GM18502 (cell line): ENCODE data around the gene ABHD14A.

Source experiments
- ATAC-seq: cut with Tn5 transposase; IDR thresholded peaks from one replicate; pipeline ENCODE4 v1.9.1; 2021; ENCODE audit warnings: mild to moderate bottlenecking; ENCODE audit not compliant: unreplicated experiment, poor library complexity

The ABHD14A gene

DNA sequence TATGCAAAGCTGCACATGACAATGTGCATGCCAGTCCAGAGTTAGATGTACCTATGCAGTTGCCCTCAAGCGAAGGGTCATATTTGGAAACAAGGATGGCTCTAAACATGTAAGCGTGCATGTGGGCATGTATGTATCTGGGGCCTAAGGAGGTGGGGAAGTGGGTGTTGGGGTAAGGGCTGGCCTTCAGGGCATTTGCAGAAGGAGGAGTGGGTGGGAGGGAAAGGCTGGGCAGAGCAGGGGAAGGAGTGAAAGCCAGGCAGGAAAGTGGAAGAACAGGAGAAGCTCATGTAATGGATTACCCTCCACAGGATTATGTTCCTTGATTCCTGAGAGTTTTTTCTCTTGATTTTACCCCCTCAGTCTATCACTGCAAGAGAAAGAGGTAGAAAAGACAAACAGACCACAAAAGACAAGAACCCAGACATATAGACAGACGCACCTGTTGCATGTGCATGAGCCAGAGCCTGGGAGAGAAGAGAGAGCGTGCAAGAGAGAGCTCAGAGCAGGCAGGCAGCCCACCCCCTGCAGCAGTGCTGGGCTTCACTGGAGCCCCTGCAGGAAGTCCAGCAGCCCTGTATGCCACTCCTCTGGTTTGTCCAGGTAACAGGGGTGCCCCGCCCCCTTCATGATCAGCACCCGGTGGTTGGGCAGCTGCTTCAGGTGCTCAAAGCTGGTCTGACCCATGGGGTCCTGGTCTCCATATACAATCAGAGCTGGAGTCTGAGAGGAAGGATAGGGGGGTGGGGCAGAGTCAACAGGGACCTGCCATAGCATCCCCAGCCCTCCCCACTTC is 5.8 kb upstream of the ABHD14A start:
- no peak for ATAC-seq

DNA sequence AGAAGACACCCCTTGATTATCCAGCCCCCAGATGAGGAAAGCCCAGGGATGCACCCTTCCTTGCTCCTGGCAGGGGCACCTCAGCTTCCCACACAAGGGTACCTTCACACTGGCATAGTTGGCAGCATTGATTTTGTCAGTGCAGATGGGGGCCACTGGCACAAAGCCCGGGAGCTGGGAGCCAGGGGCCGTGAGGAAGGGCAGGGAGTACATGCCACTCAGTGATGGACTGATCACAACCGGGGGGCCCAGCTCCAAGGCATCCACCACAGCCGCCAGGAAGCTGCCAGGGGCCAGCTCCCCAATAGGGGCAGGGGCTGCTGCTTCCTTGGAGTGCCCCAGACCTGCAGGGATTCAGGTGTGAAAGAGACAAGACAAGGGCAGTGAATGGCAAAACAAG is 5.0 kb upstream of the ABHD14A start:
- no peak for ATAC-seq

DNA sequence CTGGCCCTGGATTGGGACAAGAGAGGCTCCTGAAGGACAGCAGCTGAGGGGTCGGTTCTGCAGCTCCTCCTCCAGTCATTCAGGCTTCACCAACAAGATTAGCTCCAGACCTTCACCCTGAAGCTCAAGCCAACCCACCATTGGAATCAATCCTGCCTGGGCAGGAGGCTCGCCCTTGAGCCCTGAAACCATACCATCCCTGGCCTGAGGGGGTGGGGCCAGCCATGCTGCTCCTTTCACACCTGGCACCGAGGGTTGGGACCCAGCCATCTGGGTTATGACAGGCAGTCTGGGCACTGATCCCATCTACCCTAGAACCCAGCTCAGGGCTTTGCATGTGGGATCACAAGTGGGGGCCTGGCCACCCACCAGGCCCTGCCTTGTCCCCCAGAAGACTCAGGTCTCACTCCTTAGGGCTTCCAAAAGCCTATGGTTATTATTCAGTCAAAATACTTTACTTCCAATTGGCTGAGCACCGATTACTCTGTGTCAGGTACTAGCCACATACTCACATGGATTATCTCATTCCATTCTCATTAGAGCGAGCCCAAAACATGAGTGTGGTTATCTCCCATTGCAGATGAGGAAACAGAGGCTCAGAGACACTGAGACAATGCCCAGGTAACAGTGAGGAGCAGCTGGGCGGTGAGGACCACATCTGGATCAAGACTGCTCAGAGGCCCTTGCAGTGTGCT is 4.1 kb upstream of the ABHD14A start:
- no peak for ATAC-seq

DNA sequence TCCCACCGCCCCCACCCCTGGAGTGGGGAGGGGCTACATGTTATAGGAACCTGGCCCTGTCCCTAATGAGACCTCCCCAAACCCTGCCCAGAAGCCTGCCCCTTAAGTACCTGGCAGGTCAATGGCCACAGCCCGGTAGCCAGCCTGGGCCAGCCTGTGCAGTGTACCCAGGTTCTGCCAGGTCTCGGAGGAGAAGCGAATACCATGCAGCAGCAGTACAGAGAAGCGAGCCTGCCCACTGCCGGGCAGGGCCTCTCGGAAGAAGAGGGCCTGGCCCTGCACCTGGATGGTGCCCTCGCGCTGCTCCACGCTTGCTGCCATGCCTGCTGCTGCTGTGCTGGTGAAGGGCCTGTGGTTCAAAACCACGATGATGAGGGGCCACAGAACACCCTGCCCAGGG is 3.5 kb upstream of the ABHD14A start:
- no peak for ATAC-seq

DNA sequence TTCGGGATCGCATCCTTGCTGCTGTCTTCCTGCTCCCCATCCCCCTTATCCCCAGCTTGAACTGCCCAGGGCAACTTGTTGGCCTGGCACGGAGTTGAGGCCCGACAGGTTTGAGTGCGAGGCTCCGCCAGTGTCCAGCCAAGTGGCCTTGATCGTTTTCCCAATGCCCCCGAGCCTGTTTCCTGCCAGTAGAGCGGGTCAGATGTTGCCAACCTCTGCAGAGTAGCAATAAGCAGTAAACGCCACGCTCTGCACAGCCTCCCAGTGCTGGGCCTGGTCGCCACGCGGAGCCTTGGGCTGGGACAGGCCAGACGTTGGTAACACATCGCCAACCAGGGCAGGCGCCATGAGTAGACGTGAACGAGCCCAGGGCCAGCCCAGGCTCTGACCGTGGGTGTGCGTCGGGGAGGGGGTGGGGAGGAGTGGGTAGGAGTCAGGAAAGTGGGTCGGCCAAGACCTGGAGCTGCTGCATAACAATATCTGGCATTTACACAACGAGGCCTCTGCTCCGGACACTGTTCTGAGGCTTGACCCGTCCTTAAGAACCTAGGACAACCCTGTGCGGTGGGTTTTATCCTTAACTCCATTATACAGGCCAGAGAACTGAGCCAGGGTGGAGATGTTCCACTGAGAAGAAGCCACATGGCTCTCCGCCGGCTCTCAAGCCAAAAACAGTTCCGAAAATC is 444 bp upstream of the ABHD14A start:
- peak; percentile 7 for ATAC-seq

DNA sequence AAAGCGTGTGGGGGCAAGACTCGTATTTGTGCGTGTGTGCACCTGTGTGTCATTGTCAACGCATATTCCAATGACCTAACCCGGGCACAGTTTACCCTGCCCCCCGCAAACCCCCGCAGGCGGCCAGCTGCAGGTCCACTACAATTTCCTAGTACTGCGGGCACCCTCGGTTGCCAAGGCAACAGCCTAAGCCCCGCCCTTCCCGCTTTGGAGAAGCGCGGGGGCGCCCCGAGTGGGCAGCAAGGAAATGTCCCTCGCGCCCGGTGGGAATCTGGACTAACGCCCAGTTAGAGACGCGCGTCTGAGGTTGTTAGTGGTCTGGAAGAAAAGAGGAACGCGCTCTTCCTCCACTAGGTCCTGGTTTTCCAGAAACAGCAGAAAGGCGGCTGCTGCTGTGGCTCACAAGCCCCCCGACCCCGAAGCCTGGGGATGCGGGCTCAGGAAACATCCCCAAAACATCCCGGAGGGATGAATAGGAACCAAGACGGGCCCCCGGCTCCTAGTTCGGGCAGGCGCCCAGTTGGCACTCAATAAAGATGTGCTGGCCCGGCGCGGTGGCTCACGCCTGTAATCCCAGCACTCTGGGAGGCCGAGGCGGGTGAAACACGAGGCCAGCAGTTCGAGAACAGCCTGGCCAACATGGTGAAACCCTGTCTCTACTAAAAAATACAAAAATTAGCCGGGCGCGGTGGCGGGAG is 1.1 kb downstream of the ABHD14A start:
- no peak for ATAC-seq

DNA sequence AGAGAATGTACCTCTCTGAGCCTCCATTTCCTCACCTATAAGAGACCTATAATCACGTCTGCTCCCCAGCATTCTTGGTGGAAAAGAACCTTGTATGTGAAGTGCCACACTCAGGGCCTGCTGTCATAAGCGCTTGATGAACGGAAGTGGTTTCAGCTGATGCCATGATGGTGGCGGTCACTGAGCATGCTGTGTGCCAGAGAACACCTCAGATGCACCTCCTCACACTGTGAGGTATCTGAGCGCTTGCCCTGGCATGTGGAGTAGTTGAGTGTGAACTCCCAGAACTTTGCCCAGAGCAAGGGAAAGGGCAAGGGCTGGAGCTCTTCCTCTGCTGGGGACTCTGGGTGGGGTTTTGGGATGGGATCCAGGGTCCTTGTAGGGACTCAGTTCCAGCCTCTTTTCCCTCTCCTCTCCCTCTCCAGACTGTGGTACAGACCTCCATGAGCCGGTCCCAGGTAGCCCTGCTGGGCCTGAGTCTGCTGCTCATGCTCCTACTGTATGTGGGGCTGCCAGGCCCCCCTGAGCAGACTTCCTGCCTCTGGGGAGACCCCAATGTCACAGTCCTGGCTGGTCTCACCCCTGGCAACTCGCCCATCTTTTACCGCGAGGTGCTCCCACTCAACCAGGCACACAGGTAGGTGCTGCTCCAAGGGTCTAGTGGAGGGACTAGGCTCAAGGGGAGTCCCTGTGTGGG is 2.7 kb downstream of the ABHD14A start:
- no peak for ATAC-seq

DNA sequence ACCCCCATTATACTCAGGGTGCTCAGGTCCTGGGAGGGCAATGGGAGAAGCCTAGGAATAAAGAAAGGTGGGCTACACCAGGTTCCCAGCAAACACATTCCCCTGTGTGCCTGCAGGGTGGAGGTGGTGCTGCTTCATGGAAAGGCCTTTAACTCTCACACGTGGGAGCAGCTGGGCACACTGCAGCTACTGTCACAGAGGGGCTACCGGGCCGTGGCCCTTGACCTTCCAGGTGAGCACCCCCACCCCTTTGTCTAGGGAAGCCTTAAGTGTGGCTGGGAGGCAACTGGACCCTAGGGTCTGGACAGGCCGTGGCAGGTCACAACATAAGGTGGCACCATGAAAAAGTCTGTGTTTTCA is 3.3 kb downstream of the ABHD14A start:
- ATAC-seq, result no peak

DNA sequence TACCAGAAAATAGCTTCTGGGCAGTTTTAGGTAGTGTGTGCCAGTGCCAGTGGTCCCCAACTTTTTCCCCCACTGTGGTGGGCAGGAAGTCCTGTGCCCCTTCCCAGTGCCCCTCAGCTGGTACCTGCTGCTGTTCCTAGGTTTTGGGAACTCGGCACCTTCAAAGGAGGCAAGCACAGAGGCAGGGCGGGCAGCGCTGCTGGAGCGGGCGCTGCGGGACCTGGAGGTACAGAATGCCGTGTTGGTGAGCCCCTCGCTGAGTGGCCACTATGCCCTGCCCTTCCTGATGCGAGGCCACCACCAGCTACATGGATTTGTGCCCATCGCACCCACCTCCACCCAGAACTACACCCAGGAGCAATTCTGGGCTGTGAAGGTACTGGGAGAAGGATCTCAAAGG is 5.4 kb downstream of the ABHD14A start:
- no peak for ATAC-seq

DNA sequence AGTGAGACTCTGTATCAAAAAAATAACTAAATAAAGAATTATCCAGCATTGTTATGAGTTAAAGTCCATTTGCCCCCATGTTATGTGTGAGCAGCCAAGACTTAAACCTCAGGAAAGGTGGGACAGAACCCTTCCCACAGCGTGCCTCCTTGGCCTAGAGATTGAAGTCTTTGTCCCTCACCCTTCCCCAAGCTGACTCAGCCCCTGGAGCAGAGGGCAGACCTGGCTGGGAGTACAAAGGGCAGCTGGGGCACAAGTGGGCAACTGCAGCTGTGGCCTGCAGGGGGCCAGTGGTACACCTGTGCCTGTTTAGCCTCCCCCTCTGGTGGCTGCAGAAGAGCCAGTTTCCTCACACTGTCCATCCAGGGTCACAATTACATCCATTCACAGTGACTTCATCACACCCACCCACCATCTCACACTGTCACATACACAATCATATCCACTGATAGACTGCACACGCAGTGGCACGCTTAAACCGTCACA is 7.5 kb downstream of the ABHD14A start:
- peak; percentile 52 for ATAC-seq

DNA sequence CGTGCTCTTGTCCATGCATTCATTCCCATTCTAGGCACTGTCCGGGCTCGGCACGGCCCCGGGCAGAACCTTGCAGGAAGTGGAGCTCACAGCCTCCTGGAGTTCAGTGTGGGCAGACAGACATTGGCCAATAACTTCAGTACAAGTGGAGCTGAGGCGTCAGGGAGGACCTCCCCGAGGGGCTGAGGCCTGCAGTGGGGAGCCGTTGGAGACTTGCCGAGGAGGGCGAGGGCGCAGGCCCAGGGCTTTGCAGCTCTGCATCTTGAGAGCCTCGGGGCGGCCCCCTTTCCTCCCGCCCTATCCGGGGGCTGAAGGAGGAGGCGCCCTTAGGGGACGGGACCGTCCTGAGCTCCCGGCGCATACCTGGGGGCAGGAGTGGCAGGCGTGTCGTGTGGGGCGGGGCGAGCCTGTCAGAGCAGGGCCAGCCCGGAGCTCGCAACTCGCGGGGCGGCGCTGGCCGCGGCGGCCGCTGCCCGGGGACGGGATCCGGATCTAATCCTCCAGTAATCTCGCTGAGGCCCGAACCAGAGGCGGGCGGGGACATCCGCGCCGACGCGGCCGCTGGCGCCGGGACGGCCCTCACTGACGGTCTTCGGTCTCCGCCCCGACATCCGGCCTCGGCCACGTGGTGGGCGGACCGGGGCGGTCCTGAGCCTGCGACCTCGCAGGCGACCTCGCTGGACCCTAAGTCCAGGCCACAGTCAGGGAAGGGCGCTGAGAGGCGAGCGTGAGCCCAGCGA is 8.1 kb downstream of the ABHD14A start, which contains the start of gene ACY1:
ACY1 (plus strand) TSS at position 698 of the 740 bp plus-strand sequence. CDS start 530 bp downstream, outside the sequence.
- peak; percentile 74 for ATAC-seq

DNA sequence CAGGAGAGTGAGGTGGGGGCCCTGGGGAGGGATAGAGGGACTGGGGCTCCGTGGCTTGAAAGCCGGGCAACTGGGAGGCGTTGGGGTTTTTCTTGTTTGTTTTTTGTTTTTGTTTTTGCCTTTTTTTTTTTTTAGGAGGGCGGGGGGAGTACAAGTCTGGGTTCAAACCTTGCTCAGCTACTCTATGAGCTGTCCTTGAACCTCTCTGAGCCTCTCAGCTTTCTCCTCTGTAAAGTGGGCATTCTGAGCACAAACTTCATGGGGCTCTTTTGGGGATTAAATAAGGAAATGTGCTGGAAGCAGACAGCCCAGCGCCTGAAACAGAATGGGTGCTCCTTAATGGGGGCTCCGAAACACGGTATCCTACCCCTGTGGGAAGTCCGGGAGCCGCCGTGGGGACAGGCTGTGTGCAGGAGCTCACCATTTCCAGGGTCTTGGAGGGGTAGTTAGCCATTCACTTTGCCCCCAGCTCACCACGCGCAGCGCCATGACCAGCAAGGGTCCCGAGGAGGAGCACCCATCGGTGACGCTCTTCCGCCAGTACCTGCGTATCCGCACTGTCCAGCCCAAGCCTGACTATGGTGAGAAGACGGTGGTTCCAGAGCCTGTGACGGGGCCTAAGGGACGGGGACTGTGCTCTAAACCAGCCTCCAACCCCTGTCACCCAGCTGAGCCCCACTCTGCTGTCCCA is 8.9 kb downstream of the ABHD14A start:
- ATAC-seq, result no peak

DNA sequence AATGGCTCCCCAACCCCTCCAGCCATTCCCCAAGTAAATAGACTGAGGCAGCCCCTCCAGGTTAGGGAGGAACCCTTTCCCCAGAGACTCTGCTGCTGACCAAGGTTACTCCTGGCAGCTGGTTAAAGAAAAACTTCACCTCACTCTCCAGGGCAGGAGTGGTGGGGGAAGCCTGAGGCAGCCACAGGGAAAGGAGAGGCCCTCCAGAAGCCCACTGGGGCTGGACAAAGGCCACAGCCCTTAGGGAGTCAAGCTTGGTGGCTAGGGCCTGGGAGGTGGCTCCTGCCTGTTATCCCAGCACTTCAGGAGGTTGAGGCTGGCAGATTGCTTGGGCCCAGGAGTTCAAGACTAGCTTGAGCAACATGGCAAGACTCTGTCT is 9.4 kb downstream of the ABHD14A start:
- ATAC-seq, result no peak

DNA sequence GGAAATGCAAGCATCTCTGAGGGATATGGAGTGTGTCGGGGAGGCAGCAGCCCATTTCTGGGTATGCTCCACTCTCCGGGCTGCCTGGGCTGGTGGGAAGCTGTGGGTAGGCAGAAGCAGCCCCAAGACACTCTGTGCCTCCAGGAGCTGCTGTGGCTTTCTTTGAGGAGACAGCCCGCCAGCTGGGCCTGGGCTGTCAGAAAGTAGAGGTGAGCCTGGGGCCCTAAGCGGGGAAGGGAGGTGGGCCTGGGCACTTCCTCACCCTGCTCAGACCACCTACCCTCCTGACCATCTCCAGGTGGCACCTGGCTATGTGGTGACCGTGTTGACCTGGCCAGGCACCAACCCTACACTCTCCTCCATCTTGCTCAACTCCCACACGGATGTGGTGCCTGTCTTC is 10.2 kb downstream of the ABHD14A start:
- ATAC-seq, result no peak

DNA sequence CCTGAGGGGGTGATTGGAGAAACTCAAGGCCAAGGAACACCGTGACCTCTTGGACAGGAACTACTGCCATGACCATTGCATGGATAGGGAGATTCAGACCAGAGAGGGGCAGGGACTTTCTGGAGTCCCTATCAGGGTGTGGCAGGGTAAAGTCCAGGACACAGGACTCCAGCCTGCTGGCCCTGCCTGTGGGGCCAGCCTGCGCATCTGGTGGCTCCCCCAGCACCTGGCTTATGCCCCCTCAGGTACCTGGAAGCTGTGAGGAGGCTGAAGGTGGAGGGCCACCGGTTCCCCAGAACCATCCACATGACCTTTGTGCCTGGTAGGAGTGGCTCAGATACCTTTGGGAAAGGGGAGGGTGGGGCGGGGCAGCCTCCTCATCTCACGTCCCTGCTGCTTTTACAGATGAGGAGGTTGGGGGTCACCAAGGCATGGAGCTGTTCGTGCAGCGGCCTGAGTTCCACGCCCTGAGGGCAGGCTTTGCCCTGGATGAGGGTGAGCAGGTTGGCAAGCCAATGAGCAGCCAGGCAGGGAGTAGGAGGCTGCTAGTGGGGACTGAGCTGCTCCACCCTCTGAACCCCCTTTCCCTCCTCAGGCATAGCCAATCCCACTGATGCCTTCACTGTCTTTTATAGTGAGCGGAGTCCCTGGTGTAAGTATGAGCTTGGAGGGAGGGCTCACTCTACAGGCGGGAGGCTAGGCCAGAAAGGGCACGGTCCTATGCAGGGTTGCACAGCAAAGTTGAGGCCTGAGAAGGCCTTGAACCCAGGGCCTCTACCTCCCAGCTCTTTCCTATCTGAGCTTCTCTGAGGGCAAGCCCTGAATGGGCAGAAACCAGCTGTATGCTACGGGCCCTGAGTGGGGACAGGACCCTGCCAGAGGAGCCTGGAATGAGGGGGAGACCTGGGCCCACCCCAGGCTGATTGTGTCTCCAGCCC is 11.4 kb downstream of the ABHD14A start:
- no peak for ATAC-seq

DNA sequence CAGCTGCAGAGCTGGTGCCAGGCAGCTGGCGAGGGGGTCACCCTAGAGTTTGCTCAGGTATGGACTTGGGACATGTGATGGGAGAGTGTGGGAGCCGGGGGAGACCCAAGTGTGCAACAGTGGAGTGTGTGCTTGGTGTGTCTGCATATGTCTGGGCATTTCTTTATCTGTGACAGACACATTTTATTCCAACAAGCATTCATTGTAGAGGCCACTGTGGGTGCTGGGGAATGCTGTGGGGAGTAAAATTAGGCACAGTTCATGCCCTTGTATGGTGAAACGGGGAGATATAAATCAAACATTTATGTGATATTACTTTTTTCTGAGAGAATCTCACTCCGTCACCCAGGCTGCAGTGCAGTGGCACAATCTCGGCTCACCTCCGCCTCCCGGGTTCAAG is 12.7 kb downstream of the ABHD14A start:
- ATAC-seq, result no peak

DNA sequence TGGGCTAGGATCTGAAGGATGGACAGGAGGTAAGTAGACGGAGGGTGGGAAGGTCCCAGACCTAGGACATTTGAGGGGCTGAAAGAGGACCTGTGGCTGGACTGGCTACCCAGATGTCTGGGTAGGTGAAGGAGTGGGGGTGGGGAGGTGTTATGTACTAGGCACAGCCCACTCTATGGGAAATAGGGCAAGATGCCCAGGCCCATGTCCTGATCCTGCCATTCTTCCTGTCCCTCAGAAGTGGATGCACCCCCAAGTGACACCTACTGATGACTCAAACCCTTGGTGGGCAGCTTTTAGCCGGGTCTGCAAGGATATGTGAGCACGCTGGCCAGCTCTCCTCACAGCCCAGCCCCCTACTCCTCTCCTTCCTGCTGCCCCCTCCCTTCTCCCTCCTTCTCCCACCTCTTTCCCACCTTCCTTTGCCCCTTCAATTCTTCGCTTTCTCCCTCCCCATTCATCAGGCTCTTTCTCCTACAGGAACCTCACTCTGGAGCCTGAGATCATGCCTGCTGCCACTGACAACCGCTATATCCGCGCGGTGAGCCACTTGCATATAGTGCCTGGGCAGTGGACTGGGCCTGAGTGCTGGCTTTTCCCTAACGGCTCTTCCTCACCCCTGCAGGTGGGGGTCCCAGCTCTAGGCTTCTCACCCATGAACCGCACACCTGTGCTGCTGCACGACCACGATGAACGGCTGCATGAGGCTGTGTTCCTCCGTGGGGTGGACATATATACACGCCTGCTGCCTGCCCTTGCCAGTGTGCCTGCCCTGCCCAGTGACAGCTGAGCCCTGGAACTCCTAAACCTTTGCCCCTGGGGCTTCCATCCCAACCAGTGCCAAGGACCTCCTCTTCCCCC is 13.7 kb downstream of the ABHD14A start:
- no peak for ATAC-seq
